ENCODE data around the gene IQSEC1. TPM values are rescaled to one million over a fixed set of nuclear protein-coding genes. Genes with fewer than 3 reads are reported as not detected.

Gene IQSEC1
- total and polyA plus RNA-seq, 2 of the 8 experiments (the other 6 are each of a cell fraction or from before 2014, with no cell fraction given) = 6.8 to 28.8 TPM

DNA sequence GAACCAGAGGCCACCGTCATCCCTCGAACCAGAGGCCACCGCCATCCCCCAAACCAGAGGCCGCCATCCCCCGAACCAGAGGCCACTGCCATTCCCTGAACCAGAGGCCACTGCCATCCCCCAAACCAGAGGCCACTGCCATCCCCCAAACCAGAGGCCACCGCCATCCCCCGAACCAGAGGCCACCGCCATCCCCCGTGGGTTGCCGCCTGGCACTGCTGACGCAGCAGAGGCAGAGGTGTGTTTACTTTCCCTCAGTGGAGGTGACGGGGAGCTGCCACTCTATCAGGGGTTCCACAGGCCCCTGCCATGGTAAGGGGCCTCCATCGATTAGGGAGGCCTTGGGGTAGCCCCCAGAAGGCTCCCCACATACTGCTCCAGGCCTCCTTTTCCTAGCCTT lies 1.5 kb downstream of the IQSEC1 start:
- Histone ChIP-seq H3K9ac (replicated peaks in 1 of 4; ENCODE audit: extremely low read depth in 1 of 4, low read depth in 3 of 4, low read length in 3 of 4) (no peak overlapping the region), H3K14ac (ENCODE audit: insufficient read length) (no peak overlapping the region), H2AFZ (ENCODE audit: low read length) (no peak overlapping the region), H3K4ac (replicated peaks; ENCODE audit: insufficient read length, low read depth, low read length) (no peak overlapping the region), H3K27me3 (replicated peaks in 1 of 4; ENCODE audit: control insufficient read depth in 3 of 4, extremely low read depth in 1 of 4, insufficient read depth in 3 of 4, low read length in 3 of 4) (peaks cover 6 to 38% (median 26%) of the 10 kb centered on the region in 4 experiments), H4K8ac (ENCODE audit: extremely low read depth, insufficient read depth, low read length) (no peak overlapping the region), H3K9me3 (ENCODE audit: insufficient read depth in 2 of 2, low read depth in 1 of 2, low read length in 1 of 2) (no peaks in the 10 kb centered on the region), H2BK12ac (ENCODE audit: low read depth, low read length) (no peak overlapping the region), H3K36me3 (ENCODE audit: control insufficient read depth in 2 of 4, insufficient read depth in 4 of 4, low read length in 3 of 4) (no peaks in the 10 kb centered on the region), H4K20me1 (replicated peaks in 1 of 2; ENCODE audit: control insufficient read depth in 1 of 2, insufficient read depth in 2 of 2, low read length in 2 of 2) (peaks cover 3 to 5% of the 10 kb centered on the region in 2 experiments), H3K4me2 (ENCODE audit: insufficient read depth in 1 of 2, low read depth in 2 of 2, low read length in 2 of 2) (no peak overlapping the region; a peak in 1 of 4 replicates), H3K79me2 (ENCODE audit: control insufficient read depth in 1 of 2, insufficient read depth in 2 of 2, low read length in 2 of 2) (no peaks in the 10 kb centered on the region), H2BK15ac (ENCODE audit: low read length) (no peak overlapping the region), H3K23ac (ENCODE audit: insufficient read length) (no peak overlapping the region), H3K18ac (ENCODE audit: extremely low read depth, low read length) (no peak overlapping the region), H3K79me1 (ENCODE audit: low read depth, low read length) (no peaks in the 10 kb centered on the region), H3K4me1 (replicated peaks in 1 of 4; ENCODE audit: control insufficient read depth in 3 of 4, insufficient read depth in 4 of 4, low read length in 3 of 4) (peaks cover 0 to 13% (median 4%) of the 10 kb centered on the region in 4 experiments; a peak in 5 of 7 replicates), H2BK20ac (ENCODE audit: low read length) (no peak overlapping the region), H3K27ac (ENCODE audit: low read depth, low read length) (no peak overlapping the region), H3K56ac (replicated peaks; ENCODE audit: insufficient read length, low read depth, low read length) (no peak overlapping the region), H2BK5ac (ENCODE audit: low read depth, low read length) (no peak overlapping the region), H3K4me3 (ENCODE audit: extremely low read depth in 1 of 4, insufficient read depth in 2 of 4, low read depth in 3 of 4, low read length in 4 of 4) (no peak overlapping the region), H3K23me2 (ENCODE audit: low read depth, low read length) (peaks cover 5% of the 10 kb centered on the region; the same call in 1 of the 2 replicates), H2BK120ac (replicated peaks; ENCODE audit: low read depth, low read length) (no peak overlapping the region), H4K91ac (replicated peaks; ENCODE audit: insufficient read length, low read length) (no peak overlapping the region), H2AK5ac (ENCODE audit: low read depth, low read length) (no peak overlapping the region), H4K5ac (ENCODE audit: insufficient read length, low read depth, low read length) (no peak overlapping the region)
- DNase-seq (ENCODE audit: low read depth in 1 of 2, low spot score in 2 of 2) = no peak
- POLR2A ChIA-PET (ENCODE audit: partially characterized antibody) = interaction anchor here (0.7 to 1.3 kb wide), 2 partner anchors 10 to 52 kb away, joined by 3 read pairs; no protein-coding TSS in a partner anchor
- CTCF ChIA-PET (ENCODE audit: partially characterized antibody) = interaction anchor here (0.6 to 1.5 kb wide), 6 partner anchors 15 to 344 kb away, joined by 3 to 4 read pairs (median 3); no protein-coding TSS in a partner anchor
- FAIRE-seq = no peak
- 90% methylated on average over 11 of the region's 13 CpGs; no CpG with 5 or more reads in 1 of the 2 experiments for WGBS, 2 experiments (ENCODE audit: extremely low coverage in 1 of 2, insufficient coverage in 1 of 2, insufficient read length in 1 of 2, insufficient replicate concordance in 2 of 2, low coverage in 1 of 2, low lambda C conversion rate in 2 of 2, missing lambda C conversion rate in 1 of 2)
